HCEC 1CT (cell line): ENCODE data around the gene TMEM18.
"Not testable (repeated sequence)": the region's sequence is repeated elsewhere in the genome, so short reads cannot be mapped to it uniquely, and the experiment has no call there.

Source experiments
- DNase-seq: peaks from one replicate; pipeline ENCODE4 v3.0.0-alpha.2; 2017

TMEM18 gene

GRCh38 chr2:677056-677958 lies at the start of gene TMEM18:
TSS of gene TMEM18 (minus strand) at chr2:677406. CDS start at chr2:677345, 61 bp downstream.
- peak; percentile 98 for DNase-seq

- DNase-seq = no peak
Measured at GRCh38 chr2:726169-726568, 49.0 kb upstream of the TMEM18 start.

- DNase-seq = no peak
Measured at GRCh38 chr2:725468-725867, 48.3 kb upstream of the TMEM18 start.

- DNase-seq = no peak
Measured at GRCh38 chr2:723761-724160, 46.6 kb upstream of the TMEM18 start.

- no peak for DNase-seq
Measured at GRCh38 chr2:720842-721241, 43.6 kb upstream of the TMEM18 start.

- no peak for DNase-seq
Measured at GRCh38 chr2:719734-720133, 42.5 kb upstream of the TMEM18 start.

- no peak for DNase-seq
Measured at GRCh38 chr2:719191-719590, 42.0 kb upstream of the TMEM18 start.

GRCh38 chr2:717661-718060 lies 40.5 kb upstream of the TMEM18 start:
- no peak for DNase-seq

- no peak for DNase-seq
Measured at GRCh38 chr2:715854-716560, 38.8 kb upstream of the TMEM18 start.

GRCh38 chr2:715038-715437 lies 37.8 kb upstream of the TMEM18 start:
- DNase-seq = no peak

GRCh38 chr2:714005-714741 lies 37.0 kb upstream of the TMEM18 start:
- DNase-seq = peak; percentile 7

GRCh38 chr2:710867-711665 lies 33.9 kb upstream of the TMEM18 start:
- DNase-seq = no peak

- DNase-seq = no peak
Measured at GRCh38 chr2:709138-709765, 32.0 kb upstream of the TMEM18 start.

- no peak for DNase-seq
Measured at GRCh38 chr2:708667-709066, 31.5 kb upstream of the TMEM18 start.

GRCh38 chr2:705971-706511 lies 28.8 kb upstream of the TMEM18 start:
- no peak for DNase-seq

- DNase-seq = not testable (repeated sequence)
Measured at GRCh38 chr2:702765-703164, 25.6 kb upstream of the TMEM18 start.

GRCh38 chr2:696999-697627 lies 19.9 kb upstream of the TMEM18 start:
- DNase-seq = no peak

GRCh38 chr2:696463-696862 lies 19.3 kb upstream of the TMEM18 start:
- no peak for DNase-seq

- DNase-seq = no peak
Measured at GRCh38 chr2:694906-695510, 17.8 kb upstream of the TMEM18 start.

GRCh38 chr2:694174-694573 lies 17.0 kb upstream of the TMEM18 start:
- DNase-seq = peak; percentile 3

GRCh38 chr2:693606-694005 lies 16.4 kb upstream of the TMEM18 start:
- DNase-seq = no peak
